ENCODE measurements around the gene ARRDC1.
"Not testable (repeated sequence)": the region's sequence is repeated elsewhere in the genome, so short reads cannot be mapped to it uniquely, and the experiment has no call there.

Gene ARRDC1

GRCh38 chr9:137592767-137593166, 12.7 kb upstream of the ARRDC1 start:
- no peak overlapping the region for H3K27ac Mint-ChIP-seq
- H3K4me1 Mint-ChIP-seq (ENCODE audit: low read depth), result peaks cover 17% of the 10 kb centered on the region
- no peaks in the 10 kb centered on the region for H3K27me3 Mint-ChIP-seq (ENCODE audit: low read depth)
- peaks cover 8% of the 10 kb centered on the region for H3K36me3 Mint-ChIP-seq (ENCODE audit: low read depth)
- H3K9me3 Mint-ChIP-seq, result no peaks in the 10 kb centered on the region
- H3K4me3 Mint-ChIP-seq, result no peak overlapping the region
- DNase-seq (ENCODE audit: low spot score), result no peak

GRCh38 chr9:137593176-137593575, 12.3 kb upstream of the ARRDC1 start:
- H3K9me3 Mint-ChIP-seq, result no peaks in the 10 kb centered on the region
- DNase-seq (ENCODE audit: low spot score), result no peak

GRCh38 chr9:137596577-137596976, 8.9 kb upstream of the ARRDC1 start:
- H3K36me3 Mint-ChIP-seq (ENCODE audit: low read depth); DNase-seq (ENCODE audit: low spot score); H3K4me1 Mint-ChIP-seq (ENCODE audit: low read depth); H3K27ac Mint-ChIP-seq; H3K9me3 Mint-ChIP-seq; H3K4me3 Mint-ChIP-seq; H3K27me3 Mint-ChIP-seq (ENCODE audit: low read depth): not testable (repeated sequence)

More at GRCh38 chr9:137593176-137593575, 12.3 kb upstream of the ARRDC1 start:
- H3K4me3 Mint-ChIP-seq, result no peak overlapping the region
- H3K27ac Mint-ChIP-seq, result no peak overlapping the region
- peaks cover 15% of the 10 kb centered on the region for H3K4me1 Mint-ChIP-seq (ENCODE audit: low read depth)
- no peaks in the 10 kb centered on the region for H3K27me3 Mint-ChIP-seq (ENCODE audit: low read depth)
- H3K36me3 Mint-ChIP-seq (ENCODE audit: low read depth), result peaks cover 4% of the 10 kb centered on the region

- Mint-ChIP-seq H3K36me3 (ENCODE audit: low read depth) (no peaks in the 10 kb centered on the region), H3K9me3 (no peaks in the 10 kb centered on the region), H3K27ac (no peak overlapping the region), H3K27me3 (ENCODE audit: low read depth) (no peaks in the 10 kb centered on the region), H3K4me3 (no peak overlapping the region), H3K4me1 (ENCODE audit: low read depth) (peaks cover 14% of the 10 kb centered on the region)
- no peak for DNase-seq (ENCODE audit: low spot score)
Measured at GRCh38 chr9:137598943-137599342, 6.5 kb upstream of the ARRDC1 start.

GRCh38 chr9:137602661-137603060, 2.8 kb upstream of the ARRDC1 start:
- peaks cover 5% of the 10 kb centered on the region for H3K36me3 Mint-ChIP-seq (ENCODE audit: low read depth)
- peaks cover 23% of the 10 kb centered on the region for H3K4me1 Mint-ChIP-seq (ENCODE audit: low read depth)
- DNase-seq (ENCODE audit: low spot score), result no peak
- no peak overlapping the region for H3K4me3 Mint-ChIP-seq
- no peaks in the 10 kb centered on the region for H3K27me3 Mint-ChIP-seq (ENCODE audit: low read depth)
- H3K9me3 Mint-ChIP-seq, result no peaks in the 10 kb centered on the region
- H3K27ac Mint-ChIP-seq, result no peak overlapping the region

GRCh38 chr9:137603879-137604278, 1.6 kb upstream of the ARRDC1 start:
- DNase-seq (ENCODE audit: low spot score), result no peak
- no peaks in the 10 kb centered on the region for H3K9me3 Mint-ChIP-seq
- H3K36me3 Mint-ChIP-seq (ENCODE audit: low read depth), result peaks cover 9% of the 10 kb centered on the region
- H3K27me3 Mint-ChIP-seq (ENCODE audit: low read depth), result no peaks in the 10 kb centered on the region
- H3K27ac Mint-ChIP-seq, result no peak overlapping the region
- peaks cover 18% of the 10 kb centered on the region for H3K4me1 Mint-ChIP-seq (ENCODE audit: low read depth)
- H3K4me3 Mint-ChIP-seq, result peak overlapping the region; percentile 38

GRCh38 chr9:137604345-137605086, 970 bp upstream of the ARRDC1 start:
- Mint-ChIP-seq H3K4me1 (ENCODE audit: low read depth) (peaks cover 18% of the 10 kb centered on the region), H3K27me3 (ENCODE audit: low read depth) (no peaks in the 10 kb centered on the region), H3K27ac (no peak overlapping the region), H3K9me3 (no peaks in the 10 kb centered on the region), H3K4me3 (peak overlapping the region; percentile 38), H3K36me3 (ENCODE audit: low read depth) (peaks cover 9% of the 10 kb centered on the region)
- no peak for DNase-seq (ENCODE audit: low spot score)

GRCh38 chr9:137606005-137606621, 627 bp downstream of the ARRDC1 start:
- H3K9me3 Mint-ChIP-seq, result no peaks in the 10 kb centered on the region
- peaks cover 18% of the 10 kb centered on the region for H3K4me1 Mint-ChIP-seq (ENCODE audit: low read depth)
- peak overlapping the region; percentile 60 for H3K27ac Mint-ChIP-seq

GRCh38 chr9:137606734-137607138, 1.2 kb downstream of the ARRDC1 start:
- Mint-ChIP-seq H3K27me3 (ENCODE audit: low read depth) (no peaks in the 10 kb centered on the region), H3K9me3 (no peaks in the 10 kb centered on the region), H3K27ac (no peak overlapping the region), H3K36me3 (ENCODE audit: low read depth) (peaks cover 9% of the 10 kb centered on the region), H3K4me3 (peak overlapping the region; percentile 83), H3K4me1 (ENCODE audit: low read depth) (peaks cover 23% of the 10 kb centered on the region)
- DNase-seq (ENCODE audit: low spot score), result no peak

More at GRCh38 chr9:137606005-137606621, 627 bp downstream of the ARRDC1 start:
- Mint-ChIP-seq H3K36me3 (ENCODE audit: low read depth) (peaks cover 9% of the 10 kb centered on the region), H3K27me3 (ENCODE audit: low read depth) (no peaks in the 10 kb centered on the region), H3K4me3 (peak overlapping the region; percentile 83)
- no peak for DNase-seq (ENCODE audit: low spot score)

GRCh38 chr9:137607141-137607857, 1.8 kb downstream of the ARRDC1 start:
- Mint-ChIP-seq H3K27me3 (ENCODE audit: low read depth) (no peaks in the 10 kb centered on the region), H3K36me3 (ENCODE audit: low read depth) (peaks cover 9% of the 10 kb centered on the region), H3K4me3 (peak overlapping the region; percentile 83), H3K9me3 (no peaks in the 10 kb centered on the region), H3K27ac (no peak overlapping the region), H3K4me1 (ENCODE audit: low read depth) (peaks cover 23% of the 10 kb centered on the region)
- no peak for DNase-seq (ENCODE audit: low spot score)

- no peaks in the 10 kb centered on the region for H3K27me3 Mint-ChIP-seq (ENCODE audit: low read depth)
- peaks cover 15% of the 10 kb centered on the region for H3K4me1 Mint-ChIP-seq (ENCODE audit: low read depth)
- no peak for DNase-seq (ENCODE audit: low spot score)
- no peaks in the 10 kb centered on the region for H3K9me3 Mint-ChIP-seq
- no peak overlapping the region for H3K27ac Mint-ChIP-seq
- H3K36me3 Mint-ChIP-seq (ENCODE audit: low read depth), result peaks cover 12% of the 10 kb centered on the region
- no peak overlapping the region for H3K4me3 Mint-ChIP-seq
Measured at GRCh38 chr9:137610944-137611343, 5.5 kb downstream of the ARRDC1 start.

- Mint-ChIP-seq H3K4me3 (no peak overlapping the region), H3K27ac (no peak overlapping the region), H3K9me3 (no peaks in the 10 kb centered on the region), H3K27me3 (ENCODE audit: low read depth) (no peaks in the 10 kb centered on the region), H3K4me1 (ENCODE audit: low read depth) (peaks cover 11% of the 10 kb centered on the region), H3K36me3 (ENCODE audit: low read depth) (peaks cover 11% of the 10 kb centered on the region)
- no peak for DNase-seq (ENCODE audit: low spot score)
Measured at GRCh38 chr9:137611623-137612609, 6.4 kb downstream of the ARRDC1 start.

- DNase-seq (ENCODE audit: low spot score), result no peak
- Mint-ChIP-seq H3K4me1 (ENCODE audit: low read depth) (peaks cover 11% of the 10 kb centered on the region), H3K36me3 (ENCODE audit: low read depth) (peaks cover 12% of the 10 kb centered on the region), H3K4me3 (no peak overlapping the region), H3K27ac (no peak overlapping the region), H3K27me3 (ENCODE audit: low read depth) (no peaks in the 10 kb centered on the region), H3K9me3 (no peaks in the 10 kb centered on the region)
Measured at GRCh38 chr9:137612741-137613142, 7.3 kb downstream of the ARRDC1 start.

Data from T-helper 2 cell treated with Interferon-gamma antibody and Interleukin-4, amounts not matched to agents 5 μg/mL and 100 μg/mL, for 36 hours (primary cell).